SK-N-SH (cell line): ENCODE measurements around the gene AACS.

Experiments used
- CHD2 ChIP-seq: fragments of 150-350 bp; IDR thresholded peaks from 2 replicates; pipeline ENCODE4 v1.6.1; 2018; ENCODE audit warnings: low read length; ENCODE audit not compliant: partially characterized antibody
- EP300 ChIP-seq, 2 experiments: IDR thresholded peaks; 2 replicates each; pipeline versions ENCODE4 v1.4.0 to v1.6.1; 2012; ENCODE audit warnings: borderline replicate concordance in 1 of 2, low read depth in 1 of 2, low read length in 1 of 2
- FOSL2 ChIP-seq: IDR thresholded peaks from 2 replicates; pipeline ENCODE4 v1.4.0; 2012; ENCODE audit warnings: low read depth, mild to moderate bottlenecking, moderate library complexity, borderline replicate concordance
- GATA2 ChIP-seq: sonication (generic); formaldehyde crosslinking; IDR thresholded peaks from 2 replicates; pipeline ENCODE4 v1.5.0; 2020; ENCODE audit warnings: mild to moderate bottlenecking, missing genetic modification reagents
- RCOR1 ChIP-seq: fragments of 150-350 bp; IDR thresholded peaks from 2 replicates; pipeline ENCODE4 v1.6.1; 2017; ENCODE audit warnings: antibody characterized with exemption, low read length
- RFX5 ChIP-seq: IDR thresholded peaks from 2 replicates; pipeline ENCODE4 v1.6.1; 2012; ENCODE audit warnings: mild to moderate bottlenecking, improper control_type of control experiment, low read length
- TAF1 ChIP-seq: IDR thresholded peaks from 2 replicates; pipeline ENCODE4 v1.6.1; 2012; ENCODE audit warnings: low read depth, mild to moderate bottlenecking, low read length, moderate library complexity, borderline replicate concordance
- YY1 ChIP-seq: IDR thresholded peaks from 2 replicates; pipeline ENCODE4 v1.4.0; 2012; ENCODE audit warnings: low read depth, mild to moderate bottlenecking
- TF ChIP-seq, protein P1 (sequence below): fragments of 200-600 bp; sonication (generic); IDR thresholded peaks from 2 replicates; pipeline ENCODE4 v1.6.1; 2017; ENCODE audit warnings: antibody characterized with exemption, mild to moderate bottlenecking, moderate library complexity

DNA sequence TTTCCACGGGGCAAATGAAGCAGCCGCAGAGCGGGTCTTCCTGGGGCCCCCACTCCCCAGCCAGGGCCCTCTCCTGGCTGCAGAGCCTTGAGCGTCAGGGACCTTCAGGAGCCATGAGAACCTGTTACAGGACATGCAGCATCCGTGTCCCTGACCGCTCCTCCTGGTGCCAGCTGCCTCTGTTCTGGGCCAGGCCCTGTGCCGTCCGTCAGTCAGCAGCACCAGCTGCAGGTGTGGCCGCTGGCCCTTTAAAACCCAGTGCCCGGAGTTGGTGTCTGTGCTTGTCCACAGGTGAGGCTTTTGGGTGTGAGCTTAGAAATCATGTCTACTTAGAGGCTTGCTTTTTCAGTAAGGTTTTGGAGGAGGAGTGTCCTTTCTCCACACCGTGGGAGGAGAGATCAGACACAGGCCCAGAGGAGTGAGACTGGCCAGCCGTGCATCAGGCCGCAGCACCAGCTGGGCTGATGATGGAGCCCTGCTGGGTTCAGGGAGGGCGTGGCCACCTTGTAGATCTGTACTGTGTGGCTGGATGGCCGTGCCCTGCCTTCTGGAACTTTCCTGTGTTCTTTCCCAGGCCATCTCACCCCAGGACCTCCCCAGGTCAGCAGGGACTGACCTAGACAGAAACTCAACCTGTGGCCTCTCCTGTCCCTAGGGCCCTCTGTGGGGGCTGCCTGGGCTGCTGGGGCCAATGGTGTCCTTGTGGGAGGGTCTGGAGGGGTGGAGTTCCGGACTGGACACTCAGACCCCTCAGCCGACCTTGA, 27.1 kb downstream of the AACS start:
- TF ChIP-seq, protein P1, sequence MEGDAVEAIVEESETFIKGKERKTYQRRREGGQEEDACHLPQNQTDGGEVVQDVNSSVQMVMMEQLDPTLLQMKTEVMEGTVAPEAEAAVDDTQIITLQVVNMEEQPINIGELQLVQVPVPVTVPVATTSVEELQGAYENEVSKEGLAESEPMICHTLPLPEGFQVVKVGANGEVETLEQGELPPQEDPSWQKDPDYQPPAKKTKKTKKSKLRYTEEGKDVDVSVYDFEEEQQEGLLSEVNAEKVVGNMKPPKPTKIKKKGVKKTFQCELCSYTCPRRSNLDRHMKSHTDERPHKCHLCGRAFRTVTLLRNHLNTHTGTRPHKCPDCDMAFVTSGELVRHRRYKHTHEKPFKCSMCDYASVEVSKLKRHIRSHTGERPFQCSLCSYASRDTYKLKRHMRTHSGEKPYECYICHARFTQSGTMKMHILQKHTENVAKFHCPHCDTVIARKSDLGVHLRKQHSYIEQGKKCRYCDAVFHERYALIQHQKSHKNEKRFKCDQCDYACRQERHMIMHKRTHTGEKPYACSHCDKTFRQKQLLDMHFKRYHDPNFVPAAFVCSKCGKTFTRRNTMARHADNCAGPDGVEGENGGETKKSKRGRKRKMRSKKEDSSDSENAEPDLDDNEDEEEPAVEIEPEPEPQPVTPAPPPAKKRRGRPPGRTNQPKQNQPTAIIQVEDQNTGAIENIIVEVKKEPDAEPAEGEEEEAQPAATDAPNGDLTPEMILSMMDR, result no peak
- TF ChIP-seq FOSL2 (no peak), EP300 (IDR thresholded peaks at IDR 0.05; ENCODE audit: borderline replicate concordance in 1 of 2, low read depth in 1 of 2, low read length in 1 of 2) (no peak), TAF1 (no peak), GATA2 (CRISPR knock-in tag) (no peak), YY1 (no peak), RCOR1 (no peak), RFX5 (no peak), CHD2 (no peak)
